NCI-H748 (cell line): ENCODE data around the gene DUS1L.
"Not testable (repeated sequence)": the region's sequence is repeated elsewhere in the genome, so short reads cannot be mapped to it uniquely, and the experiment has no call there.

Source experiments
- DNase-seq: peaks from one replicate; lab custom pipeline; 2025; ENCODE audit not compliant: unreplicated experiment; lab: John Stamatoyannopoulos, UW

DUS1L gene

GRCh38 chr17:82045936-82046484 is 19.6 kb downstream of the DUS1L start:
- DNase-seq, result no peak

- no peak for DNase-seq
These were observed 22.1 kb downstream of the DUS1L start for GRCh38 chr17:82043507-82043906.

- no peak for DNase-seq
These were observed 23.0 kb downstream of the DUS1L start for GRCh38 chr17:82042649-82043048.

DNA sequence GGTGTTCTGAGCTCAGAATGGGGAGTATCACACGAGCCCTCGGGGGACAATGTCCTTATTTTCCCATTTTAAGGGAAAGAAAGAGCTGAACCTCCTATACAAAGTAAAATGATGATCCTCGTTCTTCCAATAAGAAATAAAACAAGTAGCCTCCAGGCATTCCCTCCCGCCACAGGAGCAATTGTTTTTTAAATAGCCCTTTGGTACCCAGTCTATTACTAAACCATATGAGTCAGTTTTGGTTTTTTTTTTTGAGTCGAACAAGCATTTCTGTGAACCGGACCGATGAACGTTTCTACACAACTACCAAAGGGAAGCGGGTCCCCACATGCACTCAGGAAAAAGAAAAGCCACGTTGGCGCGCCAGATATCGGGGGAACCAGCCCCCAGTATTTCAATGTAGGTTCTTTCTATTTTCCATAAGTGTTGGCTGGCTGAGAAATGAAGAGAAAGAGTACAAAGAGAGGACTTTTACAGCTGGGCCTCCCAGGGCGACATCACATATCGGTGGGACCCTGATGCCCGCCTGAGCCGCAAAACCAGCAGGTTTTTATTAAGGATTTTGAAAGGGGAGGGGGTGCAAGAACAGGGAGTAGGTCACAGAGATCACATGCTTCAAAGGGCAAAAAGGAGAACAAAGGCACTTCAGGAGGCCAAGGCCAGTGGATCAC is 24.3 kb downstream of the DUS1L start:
- DNase-seq, result no peak

- DNase-seq, result no peak
These were observed 25.8 kb downstream of the DUS1L start for GRCh38 chr17:82039695-82040299.

DNA sequence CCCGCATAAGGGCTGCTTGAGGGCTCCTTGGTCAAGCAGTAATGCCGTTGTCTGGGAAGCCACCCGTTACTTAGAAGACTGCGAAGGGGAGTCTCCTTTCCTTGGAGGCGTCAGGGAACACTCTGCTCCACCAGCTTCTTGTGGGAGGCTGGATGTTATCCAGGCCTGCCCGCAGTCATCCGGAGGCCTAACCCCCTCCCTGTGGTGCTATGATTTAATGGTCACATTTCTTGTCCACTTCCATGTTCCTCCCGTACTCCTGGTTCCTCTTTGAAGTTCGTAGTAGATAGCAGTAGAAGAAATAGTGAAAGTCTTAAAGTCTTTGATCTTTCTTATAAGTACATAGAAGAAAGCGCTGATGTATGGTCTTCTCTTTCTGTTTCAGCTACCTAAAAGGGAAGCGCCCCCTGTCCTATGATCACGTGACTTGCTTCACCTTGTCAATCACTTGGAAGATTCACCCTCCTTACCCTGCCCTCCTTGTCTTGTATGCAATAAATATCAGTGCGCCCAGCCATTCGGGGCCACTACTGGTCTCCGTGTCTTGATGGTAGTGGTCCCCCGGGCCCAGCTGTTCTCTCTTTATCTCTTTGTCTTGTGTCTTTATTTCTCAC is 26.7 kb downstream of the DUS1L start:
- DNase-seq, result not testable (repeated sequence)

DNA sequence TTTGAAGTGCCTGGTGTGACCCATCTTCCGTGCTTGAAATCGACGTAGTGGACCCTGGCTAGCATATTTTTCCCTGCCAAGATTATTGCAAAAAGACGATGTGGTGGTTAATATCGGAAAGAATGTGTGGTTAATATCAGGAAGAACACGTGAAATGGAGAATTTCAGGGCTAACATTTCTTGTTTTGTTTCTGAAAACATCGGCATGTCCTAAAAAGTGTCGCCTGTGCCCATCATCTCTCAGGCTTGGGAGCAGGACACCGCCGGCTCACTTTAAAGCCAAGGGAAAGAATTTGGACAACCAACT is 27.8 kb downstream of the DUS1L start:
- no peak for DNase-seq

DNA sequence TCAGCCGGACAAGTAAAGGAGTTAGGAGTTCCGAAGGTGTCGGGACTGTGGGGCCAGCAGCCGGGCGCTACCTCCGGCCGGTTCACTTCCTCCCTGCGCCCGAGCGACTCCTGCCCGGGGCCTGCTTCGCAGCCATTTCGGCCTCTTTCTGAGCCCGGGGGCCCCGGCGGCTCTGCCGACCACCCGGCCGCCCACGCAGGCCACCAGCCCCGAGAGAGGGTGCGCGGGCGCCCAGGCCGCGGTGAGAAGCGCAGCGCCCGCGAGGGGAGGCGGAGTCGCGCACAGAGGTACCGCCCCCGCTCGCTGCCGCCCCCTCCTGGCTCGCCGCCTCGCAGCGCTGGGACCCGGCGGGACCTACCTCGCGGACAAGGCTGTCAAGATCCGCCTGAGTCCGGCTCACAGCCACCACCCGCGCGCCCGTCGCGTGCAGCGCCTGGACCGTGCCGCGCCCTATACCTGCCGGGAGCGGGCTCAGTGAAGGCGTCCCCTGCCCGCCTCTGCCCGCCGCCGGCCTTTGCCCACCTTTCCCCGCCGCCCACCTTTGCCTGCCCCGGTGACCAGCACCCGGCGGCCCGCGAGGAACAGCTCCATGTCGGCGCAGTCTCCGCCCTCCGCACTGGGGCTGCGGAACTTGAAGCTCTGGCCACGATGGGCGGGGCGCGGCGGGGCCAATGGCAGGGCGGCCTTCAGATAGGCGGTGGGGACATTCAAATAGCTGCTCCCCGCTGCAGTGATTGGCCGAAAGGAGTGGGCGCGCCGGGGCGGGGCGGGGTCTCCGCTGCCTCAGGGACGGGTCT is 28.3 kb downstream of the DUS1L start, which contains the start of gene DCXR:
TSS of gene DCXR (minus strand) at position 606 of the 797 bp plus-strand sequence. CDS start at position 591, 15 bp downstream.
- DNase-seq, result peak; percentile 98

- DNase-seq, result no peak
These were observed 28.9 kb downstream of the DUS1L start for GRCh38 chr17:82036634-82037091.

DNA sequence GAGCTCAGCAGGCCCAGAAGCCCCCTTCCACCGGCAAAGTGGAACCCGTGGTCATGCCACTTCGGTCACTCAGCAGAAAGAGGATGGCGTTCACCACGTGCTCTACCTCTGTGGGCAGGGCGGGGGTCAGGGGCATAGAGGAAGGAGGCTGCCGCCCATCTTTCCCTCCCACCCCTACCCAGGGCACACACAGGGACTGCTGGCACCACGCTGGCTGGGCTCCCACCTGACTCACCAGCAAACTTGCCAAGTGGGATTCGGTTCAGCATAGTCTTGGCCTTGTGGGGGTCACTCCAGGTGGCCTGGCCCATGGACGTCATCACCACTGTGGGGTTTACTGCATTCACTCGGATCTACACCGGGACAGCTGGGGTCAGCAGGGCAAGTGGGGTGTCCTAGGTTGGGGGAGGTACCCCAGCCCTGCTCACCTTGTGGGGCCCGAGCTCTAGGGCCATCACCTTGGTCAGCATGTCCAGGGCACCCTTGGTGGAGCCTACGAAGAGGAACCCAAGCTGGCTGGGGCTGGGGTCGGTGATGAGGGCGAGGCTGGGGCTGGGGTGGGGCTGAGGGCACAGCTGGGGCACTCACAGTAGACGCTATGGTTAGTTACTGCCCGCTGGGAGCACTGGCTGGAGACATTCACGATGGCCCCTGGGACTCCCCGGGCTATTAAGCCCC is 29.5 kb downstream of the DUS1L start:
- DNase-seq, result no peak

- no peak for DNase-seq
These were observed 30.1 kb downstream of the DUS1L start for GRCh38 chr17:82035488-82035887.

DNA sequence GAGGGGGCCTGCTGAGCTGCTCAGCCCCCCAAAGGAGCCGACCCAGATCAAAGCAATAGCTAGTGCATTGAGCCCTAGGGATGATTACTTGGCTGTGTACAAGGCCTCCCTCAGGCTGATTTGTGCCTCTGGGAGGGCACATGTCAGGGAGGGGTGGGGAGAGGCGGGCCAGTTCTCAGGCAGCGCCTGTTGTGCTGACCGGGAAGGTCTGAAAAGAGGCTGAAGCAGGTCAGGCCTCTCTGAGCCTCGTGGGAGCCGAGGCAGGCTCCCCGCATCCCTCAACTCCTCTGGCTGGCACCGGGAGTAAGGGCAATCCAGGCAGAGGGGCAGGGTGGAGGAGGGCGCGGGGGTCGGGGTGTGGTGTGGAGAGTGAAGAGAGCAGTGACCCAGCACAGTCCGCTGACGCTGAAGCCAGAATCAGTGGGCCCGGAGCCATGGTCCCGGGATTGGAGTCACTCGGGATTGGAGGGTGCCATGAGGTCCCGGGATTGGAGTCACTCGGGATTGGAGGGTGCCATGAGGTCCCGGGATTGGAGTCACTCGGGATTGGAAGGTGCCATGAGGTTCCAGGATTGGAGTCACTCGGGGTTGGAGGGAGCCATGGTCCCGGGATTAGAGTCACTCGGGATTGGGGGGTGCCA is 31.1 kb downstream of the DUS1L start:
- no peak for DNase-seq

DNA sequence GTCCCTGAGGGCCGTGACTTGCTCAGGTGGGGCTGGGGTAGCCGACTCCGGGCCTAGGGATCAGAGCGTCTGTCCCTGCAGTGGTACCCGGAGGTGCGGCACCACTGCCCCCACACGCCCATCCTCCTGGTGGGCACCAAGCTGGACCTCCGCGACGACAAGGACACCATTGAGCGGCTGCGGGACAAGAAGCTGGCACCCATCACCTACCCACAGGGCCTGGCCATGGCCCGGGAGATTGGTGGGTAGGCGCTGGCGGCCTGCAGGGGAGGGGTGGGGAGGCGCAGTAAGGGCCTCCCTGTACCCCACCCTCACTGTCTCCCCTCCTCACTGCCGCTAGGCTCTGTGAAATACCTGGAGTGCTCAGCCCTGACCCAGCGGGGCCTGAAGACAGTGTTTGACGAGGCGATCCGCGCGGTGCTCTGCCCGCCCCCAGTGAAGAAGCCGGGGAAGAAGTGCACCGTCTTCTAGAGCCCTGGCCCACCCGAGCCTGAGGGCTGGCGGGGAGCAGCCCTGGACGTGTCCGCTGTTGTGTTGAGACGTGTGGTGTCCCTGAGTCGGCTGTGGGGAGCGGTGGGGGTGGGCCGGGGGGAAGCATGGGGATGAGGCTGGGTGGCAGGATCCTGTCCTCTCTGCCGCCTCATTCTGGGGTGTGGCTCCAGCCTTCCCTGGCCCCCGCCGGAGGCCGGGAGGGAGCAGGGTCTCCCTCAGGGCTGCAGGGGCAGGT is 32.1 kb downstream of the DUS1L start:
- DNase-seq, result no peak

- peak; percentile 78 for DNase-seq
These were observed 33.5 kb downstream of the DUS1L start for GRCh38 chr17:82031885-82032627.

DNA sequence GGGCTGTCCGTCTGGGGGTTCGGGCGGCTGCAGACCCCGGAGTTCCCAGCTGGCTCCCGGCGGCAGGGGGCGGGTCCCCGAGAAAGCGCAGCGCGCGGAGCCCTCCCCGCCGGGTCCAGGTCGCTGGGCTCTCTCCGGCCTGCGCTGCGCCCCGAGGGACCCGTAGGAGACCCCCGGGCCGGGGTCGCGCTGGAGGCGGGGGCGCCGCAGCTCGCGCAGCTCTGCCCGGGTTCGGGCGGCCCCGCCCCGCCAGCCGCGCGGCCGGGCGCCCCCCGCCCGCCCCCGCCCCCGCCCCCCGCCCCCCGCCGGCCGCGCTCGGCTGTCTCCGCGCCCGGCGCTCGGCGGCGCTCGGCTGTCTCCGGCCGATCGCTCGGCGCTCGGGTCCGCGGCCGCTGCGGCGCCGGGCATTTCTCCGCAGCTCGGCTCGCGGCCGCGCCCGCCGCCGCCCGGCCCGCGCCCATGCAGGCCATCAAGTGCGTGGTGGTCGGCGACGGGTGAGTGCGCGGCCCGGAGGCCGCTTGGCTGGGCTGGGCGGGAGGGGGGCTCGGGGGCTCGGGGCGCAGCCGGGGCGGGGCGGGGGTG is 34.2 kb downstream of the DUS1L start, which contains the start of gene RAC3:
TSS of gene RAC3 (plus strand) at position 376 of the 582 bp plus-strand sequence. CDS start at position 460, 84 bp downstream.
- peak; percentile 71 for DNase-seq

- DNase-seq, result peak; percentile 89
These were observed 34.9 kb downstream of the DUS1L start for GRCh38 chr17:82030470-82031302.

GRCh38 chr17:82029990-82030469 is 35.6 kb downstream of the DUS1L start:
- no peak for DNase-seq
